HG03354 (cell line): ENCODE results near the gene FAM107A.

Source experiments
- ATAC-seq: cut with Tn5 transposase; IDR thresholded peaks from one replicate; pipeline ENCODE4 v1.9.1; 2021; ENCODE audit warnings: mild to moderate bottlenecking; ENCODE audit not compliant: unreplicated experiment, poor library complexity, severe bottlenecking

Gene FAM107A

DNA sequence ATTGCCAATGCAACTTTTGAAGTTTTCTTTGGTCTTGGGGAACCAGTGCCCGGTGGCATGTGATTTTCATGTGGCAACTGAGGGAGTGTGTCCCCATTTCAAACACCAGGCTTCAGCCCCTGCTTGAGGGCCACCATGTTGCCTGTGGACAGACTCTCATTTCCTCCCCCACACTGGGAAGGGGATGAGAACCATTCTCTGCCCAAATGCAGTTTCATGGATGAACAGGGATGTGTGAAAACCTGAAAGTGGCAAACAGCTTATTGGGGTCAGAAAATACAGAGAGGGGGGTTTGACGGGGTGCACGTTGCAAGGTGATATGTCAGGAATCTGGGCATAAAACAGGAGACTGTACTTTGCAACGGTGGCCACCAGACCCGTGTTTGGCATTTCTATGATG is 6.3 kb downstream of the FAM107A start:
- ATAC-seq, result no peak

DNA sequence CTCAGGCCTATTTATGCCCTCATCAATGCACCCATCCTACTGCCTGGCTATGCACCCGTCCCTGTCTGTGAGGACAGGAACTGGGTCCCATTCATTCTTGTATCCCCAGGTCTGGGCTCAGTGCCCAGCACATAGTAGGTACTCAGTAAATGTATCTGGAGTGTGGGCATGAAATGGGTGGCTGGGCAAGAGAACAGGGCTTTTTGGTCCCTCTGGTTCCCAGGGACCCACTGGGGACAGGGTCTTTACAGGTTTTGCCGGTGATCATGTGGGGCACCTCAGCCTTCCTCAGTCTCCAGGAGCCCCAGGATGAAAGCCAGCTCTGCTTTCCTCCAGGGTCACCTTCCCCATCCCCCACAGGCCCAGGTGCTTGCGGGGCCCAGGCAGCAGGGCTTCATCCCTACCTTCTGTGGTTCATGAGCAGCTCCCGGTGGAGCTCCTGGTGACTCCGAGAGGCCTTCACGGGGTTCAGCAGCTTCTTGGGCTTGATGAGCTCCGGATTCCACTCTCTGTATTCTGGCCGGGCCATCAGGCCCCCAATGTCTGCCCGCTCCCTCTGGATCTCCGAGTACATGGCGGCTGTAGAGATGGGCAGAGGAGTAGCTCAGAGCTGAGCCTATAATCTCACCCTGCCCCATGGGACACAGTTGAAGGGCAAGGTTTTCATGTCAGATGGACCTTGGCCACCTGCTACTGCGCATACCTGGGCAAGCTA is 7.7 kb downstream of the FAM107A start:
- ATAC-seq, result no peak

DNA sequence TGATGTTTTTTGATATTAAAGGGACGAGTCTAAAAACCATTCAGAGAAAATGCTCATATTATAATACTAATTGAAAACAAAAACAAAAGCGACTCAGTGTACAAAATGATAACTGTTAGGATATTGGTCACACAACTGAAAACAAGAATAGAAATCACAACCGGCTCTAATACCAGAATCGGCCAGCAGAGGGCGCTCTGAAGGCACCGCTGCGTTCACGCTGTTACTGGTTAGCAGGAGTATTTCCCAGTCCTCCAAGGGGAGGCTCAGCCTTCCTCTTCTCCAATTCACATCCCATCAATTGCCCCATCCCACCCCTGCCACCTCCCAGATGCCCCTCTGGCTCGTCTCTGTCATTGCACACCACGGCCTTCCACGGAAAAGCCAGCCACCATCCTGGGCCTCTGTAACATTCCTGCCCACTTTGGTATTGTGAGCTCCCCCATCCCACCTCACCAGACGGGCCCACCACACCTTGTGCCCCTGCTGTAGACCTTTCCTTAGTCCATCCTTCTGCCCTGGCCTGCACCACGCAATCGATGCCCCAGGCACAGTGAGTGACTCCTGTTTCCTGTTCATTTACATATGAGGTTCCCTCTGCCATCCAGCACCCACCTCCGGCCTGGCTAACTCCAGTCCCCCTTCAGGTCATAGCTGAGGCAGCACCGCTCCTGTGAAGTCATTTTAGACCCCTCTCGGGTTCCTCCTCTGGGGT is 8.5 kb downstream of the FAM107A start:
- no peak for ATAC-seq

DNA sequence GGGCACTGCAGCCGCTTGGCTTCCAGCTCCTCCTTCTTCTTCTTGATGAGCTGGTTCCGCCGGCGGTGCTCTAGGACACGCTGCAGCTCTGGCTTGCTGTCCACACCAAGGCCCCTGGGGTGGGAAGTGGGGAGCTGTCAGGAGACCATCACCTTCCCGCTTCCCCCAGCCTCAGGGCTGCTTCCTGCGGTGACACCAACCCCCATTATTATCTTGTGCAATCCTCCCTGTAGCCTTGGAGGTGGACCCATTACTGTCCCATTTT is 10.0 kb downstream of the FAM107A start:
- ATAC-seq, result no peak

DNA sequence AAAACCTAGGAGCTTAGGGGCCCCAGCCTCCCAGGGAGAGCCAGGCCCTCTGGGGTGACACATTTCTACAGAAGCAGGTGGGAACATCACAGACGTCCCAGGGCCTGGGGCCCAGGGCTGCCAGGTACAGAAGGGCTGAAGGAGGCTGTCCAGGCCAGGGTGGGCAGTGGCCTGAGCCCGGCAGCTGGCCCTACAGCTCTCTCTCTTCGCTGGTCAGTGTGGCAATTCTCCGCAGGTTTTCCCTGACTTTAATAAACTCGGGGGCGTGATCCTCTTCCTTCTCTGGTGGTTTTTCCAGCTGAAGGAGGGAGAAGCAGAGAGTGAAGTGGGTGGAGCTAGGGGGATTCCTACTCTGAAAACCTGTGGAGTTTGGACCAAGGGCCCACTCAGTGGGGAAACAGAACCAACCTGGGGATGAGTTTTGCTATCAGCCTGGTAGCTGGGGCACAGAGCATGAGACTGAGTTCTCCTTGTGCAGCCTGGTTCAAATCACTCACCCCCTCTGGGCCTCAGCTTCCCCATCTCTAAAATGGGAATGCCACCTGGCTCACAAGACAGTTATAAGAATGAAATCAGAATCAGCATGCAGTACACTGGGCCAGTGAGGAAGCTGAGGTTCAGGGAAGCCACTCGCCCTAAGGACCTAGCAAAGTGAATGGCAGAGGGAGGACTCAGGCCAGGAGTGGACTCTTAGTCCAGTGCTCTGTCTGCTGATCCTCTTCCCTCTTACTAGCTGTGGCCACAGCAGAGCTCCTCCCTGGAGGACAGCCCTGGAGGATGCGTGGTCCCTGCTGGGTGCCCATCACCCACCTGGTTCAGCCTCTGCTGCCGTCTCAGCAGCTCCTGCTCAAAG is 10.6 kb downstream of the FAM107A start:
- no peak for ATAC-seq

DNA sequence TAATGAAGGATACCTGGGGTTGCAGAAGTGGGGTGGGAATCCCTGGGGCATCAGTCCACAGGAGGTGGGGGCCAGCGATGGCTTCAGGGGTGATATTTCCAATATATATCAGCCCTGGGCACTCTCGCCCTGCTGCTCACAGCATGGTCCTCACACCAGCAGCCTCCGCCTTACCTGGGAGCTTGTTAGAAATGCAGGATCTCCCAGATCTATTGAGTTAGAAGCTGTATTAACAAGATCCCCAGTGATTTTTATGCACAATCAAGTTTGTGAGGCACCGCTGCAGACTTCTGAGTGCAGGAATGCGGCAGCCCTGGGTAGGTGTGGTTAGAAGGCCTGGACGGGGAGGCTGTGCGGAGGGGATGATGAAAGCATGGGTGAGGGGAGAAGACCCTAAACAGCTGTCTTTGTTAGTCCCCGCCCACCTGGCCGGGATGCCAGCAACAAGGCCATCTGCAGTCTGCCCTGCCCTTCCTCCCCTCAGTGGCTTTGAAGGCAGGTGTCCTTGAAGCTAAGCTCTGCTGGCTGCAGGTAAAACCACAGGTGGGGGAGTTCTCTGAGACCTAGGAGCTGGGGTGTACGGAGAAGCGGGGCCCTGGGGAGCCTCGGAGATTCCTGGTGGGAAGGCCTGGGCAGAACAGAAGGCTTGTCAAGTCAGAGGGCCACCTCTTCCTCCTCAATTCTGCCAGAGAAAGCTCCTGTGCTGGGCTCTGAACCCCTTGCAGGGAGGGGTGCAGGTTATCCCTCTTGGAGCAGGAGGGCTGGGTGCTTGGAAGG is 11.4 kb downstream of the FAM107A start:
- ATAC-seq, result no peak

DNA sequence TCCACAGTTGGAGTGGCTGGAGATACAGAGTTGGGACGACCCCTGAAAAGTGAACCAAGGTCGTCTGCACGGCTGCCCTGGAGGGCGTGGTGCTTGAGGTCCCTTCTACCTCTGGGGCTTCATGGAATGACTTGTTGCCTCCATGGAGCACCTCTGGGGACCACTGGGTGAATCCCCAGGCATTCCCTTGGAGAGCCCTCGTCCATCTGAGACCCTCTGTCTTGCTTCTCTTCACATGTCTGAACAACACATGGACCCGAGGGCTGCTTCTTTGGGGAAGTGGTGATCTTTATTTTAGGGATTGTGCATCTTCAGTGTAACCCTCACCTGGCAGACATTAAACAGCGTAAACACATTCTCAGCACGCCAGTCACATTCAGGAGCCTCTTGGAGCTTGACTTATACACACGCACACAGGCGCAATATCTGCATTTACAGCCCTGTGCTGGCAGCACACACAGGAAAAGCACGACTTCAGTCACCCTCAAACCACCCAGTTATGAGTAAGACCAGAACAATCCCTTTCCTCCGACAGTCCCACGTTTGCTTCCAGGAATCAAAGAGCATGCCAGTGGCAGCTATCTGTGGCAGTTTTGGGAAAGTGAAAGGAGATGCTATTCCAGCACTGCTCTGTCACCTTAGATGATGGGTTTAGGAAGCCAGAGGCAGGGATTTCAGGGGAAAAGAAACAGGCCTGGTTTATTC is 12.6 kb downstream of the FAM107A start:
- ATAC-seq, result no peak

DNA sequence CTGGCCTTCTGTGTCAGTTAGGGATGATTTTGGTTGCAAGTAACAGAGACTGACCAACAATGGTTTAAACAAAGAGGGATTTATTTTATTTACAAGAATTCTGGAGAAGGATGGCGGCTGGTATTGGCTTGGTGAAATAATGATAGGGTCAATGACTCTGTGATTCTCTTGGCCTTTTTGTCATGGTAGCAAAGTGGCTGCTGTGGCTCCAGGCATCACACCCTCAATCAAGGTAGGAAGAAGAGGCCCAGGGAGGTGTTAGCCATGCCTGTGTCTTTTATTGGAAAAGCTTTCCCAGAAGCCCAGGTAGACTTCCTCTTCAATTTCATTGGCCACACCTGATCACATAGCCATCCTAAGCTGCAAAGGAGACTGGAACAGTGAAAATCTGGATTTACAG is 13.1 kb downstream of the FAM107A start:
- ATAC-seq, result no peak

DNA sequence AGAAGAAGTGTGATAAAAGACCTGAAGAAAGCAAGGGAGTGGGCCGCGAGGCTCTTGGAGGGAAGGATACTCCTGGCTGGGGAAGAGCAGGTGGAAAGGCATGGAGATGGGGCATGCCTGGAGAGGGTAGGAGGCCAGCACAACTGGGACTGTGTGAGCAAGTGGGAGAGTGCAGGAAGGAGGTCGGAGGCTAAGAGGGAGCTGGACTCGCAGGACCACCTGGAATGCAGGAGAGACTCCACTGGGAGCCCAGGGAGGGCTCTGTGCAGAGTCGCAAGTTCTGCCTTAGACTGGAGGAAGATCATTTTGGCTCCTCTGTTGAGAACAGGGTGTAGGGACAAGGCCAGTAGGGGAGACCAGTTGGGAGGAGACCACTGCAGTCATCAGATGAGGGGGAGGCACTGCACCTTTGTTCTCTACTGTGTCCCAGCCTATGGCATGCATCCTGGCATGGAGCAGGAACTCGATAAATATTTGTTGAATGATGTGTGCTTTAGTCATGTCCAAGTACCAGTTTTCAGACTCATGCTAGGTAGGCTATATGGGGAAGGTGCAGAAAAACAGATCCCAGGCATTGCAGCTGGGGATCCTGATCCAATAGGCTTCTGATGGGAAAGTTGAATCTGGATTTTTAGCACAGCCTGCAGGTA is 13.7 kb downstream of the FAM107A start:
- ATAC-seq, result no peak

DNA sequence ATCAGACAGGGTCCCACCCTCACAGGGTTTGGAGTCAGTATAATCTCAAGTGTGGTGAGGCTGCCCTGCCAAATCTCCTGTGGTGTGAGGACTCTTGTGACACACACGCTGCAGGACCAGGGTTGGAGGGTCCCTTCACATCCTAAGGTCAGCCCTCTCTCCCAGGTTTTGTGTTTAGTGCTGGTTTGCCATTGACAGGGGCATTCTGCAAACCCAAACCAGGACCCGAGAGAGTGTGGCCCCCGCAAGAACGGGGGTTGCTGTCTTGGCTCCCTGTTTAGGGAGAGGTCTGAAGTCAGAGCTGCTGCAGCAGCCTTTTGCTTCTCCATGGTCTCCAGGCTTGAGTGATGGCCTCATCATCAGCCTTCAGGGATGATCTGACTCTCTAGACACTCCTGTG is 14.7 kb downstream of the FAM107A start:
- ATAC-seq, result no peak

DNA sequence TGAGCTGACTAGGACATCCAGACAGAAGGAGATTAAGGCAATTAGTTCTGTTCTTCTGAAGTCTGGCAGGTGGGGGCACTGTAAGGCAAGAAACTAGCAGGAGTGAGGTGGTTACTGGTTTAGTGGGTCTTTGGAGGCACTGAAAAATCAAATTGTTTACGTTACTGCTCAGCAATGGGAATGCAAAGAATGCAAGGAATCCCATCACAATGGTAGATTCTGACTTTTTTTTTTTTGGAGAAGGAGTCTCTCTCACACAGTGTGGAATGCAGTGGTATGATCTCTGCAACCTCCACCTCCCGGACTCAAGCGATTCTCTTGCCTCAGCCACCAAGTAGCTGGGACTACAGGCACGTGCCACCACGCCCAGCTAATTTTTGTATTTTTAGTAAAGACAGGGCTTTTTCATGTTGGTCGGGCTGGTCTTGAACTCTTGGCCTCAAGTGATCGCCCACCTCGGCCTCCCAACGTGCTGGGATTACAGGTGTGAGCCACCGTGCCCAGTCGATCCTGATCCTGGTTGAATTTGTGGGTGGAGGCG is 16.4 kb downstream of the FAM107A start:
- ATAC-seq, result no peak

DNA sequence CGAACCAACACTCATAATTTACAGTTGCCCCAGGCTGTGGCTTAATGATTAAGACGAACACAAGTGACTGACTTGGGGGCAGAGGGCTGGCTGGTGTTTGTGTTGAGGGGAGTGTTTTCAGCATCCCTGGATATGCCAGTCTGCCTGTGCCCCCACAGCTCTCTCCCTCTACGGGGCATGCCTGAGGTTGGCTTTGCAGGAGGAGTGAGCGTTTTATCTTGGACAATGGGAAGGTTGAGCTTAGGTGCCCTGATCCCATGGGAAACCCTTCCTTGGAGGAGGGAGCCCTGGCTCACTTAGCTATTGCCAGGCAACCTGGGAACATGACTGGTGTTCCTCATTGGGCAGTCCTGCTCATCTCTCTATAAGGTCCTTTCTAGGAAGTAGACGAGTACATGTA is 17.6 kb downstream of the FAM107A start:
- no peak for ATAC-seq

DNA sequence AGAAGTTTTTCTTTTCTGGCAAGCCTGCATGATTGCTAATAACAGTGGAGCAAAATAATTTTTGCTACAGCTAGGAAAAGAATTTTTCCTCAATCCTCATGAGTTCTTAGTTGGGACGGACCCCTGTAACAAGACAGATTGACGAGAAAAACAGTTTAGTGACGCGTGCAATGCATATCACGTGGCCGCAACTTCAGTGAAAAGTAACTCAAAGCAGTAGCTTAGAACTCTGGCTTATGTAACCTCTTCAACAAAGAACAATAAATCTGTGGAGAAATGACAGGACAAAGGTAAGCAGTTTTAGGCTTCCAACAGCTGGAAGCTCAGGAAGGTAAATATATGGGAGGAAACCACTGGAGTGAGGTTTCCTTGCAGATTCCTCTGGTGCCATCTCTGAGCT is 19.7 kb downstream of the FAM107A start:
- ATAC-seq, result no peak

DNA sequence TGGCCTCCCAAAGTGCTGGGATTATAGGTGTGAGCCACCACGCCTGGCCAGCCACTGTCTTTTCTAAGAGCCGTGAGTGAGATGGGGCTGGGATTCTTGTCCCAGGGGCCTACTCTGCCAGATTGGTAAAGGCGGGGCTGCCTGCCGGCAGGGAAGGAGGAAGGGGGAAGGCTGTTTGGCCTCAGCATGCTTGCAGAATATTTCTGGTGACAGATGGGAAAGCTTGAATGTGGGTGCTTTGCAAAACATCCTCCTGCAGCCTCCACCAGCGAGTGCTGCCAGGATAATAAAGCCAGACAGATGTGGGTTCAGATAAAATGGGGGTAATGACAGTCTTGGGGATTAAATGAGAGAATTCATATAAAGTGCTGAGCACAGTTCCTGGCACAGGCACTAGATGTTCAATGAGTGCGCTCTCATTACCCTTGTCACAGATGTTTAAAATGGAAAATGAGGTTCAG is 20.4 kb downstream of the FAM107A start:
- no peak for ATAC-seq

DNA sequence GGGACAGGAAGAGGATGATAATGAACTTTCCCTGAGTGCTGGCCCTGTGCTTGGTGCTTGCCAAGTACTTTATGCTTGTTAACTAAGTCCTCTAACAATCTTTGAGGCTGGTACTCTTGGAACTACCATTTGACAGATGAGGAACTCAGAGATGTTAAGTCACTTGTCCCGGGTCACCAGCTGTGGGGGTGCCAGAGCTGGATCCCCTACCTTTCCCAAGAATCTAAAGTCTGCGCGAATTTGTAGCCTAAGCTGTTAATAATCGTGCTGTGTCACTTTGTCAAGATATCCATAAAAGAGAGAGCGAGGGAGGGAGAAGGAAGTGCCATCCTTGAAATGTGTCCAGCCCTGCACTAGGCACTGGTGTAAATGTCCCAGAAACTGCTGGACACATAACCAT is 21.2 kb downstream of the FAM107A start:
- no peak for ATAC-seq

DNA sequence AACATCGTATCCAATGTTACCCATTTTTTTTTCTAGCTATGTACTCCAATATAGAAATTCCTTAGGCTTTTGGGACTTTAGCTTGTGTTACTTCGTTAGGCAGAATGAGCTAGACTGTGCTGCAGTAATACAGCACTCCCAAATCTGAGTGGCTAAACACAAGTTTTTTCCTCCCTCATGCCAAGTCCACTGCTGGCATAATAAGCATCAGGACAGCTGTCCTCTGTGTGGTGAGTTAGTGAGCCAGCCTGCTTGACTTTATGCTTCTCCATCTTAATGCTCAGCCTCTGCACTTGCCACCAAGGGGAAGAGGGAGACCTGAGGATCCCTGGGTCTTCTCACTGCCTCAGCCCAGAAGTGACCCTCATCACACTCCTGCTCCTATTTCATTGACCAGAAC is 22.0 kb downstream of the FAM107A start:
- no peak for ATAC-seq

DNA sequence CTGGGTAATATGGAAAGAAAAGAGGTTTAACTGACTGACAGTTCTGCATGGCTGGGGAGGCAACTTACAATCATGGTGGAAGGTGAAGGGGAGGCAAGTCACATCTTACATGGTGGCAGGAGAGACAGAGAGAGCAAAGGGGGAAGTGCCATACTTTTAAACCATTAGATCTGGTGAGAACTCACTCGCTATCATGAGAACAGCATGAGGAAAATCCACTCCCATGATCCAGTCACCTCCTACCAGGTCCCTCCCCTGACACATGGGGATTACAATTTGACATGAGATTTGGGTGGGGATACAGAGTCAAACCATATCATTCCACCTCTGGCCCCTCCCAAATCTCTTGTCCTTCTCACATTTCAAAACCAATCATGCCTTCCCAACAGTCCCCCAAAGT is 24.2 kb downstream of the FAM107A start:
- ATAC-seq, result no peak

DNA sequence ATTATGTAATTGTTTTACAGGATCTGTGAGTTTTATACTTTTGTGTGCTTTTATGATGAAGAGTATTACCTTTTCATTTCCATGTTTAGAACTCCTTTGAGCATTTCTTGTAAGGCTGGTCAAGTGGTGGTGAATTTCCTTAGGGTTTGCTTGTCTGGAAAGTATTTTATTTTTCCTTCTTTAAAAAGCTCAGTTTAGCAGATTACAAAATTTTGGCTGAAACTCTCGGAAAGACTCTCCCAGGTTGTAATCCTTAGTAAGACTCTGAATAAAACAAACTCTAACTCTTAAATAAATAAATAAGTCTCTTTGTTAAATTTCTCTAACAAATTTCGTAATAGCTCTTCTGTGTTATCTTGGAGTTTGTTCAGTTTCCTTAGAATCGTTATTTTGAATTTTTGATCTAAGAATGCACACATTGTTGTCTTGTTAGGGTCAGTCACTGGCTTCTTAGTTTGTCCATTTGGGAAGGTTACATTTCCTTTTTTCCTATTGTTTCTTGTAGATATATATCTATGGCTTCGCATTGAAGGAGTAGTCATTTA is 25.5 kb downstream of the FAM107A start:
- ATAC-seq, result no peak

DNA sequence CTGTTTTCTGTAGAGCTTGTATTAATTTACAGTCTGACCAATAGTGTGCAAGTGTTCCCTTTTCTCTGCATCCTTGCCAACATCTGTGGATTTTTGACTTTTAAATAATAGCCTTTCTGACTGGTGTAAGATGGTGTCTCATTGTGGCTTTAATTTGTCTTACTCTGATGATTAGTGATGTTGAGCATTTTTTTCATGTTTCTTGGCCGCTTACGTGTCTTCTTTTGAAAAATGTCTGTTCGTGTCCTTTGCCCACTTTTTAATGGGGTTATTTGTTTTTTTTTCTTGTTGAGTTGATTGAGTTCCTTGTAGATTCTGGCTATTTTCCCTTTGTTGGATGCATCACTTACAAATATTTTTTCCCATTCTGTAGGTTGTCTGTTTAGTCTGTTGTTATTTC is 32.6 kb downstream of the FAM107A start:
- ATAC-seq, result no peak
